Pulmonary artery endothelial cell (primary cell): ENCODE data around the gene CACNB4. TPM values are rescaled to one million over a fixed set of nuclear protein-coding genes. Genes with fewer than 3 reads are reported as not detected.
"Not testable (repeated sequence)": the region's sequence is repeated elsewhere in the genome, so short reads cannot be mapped to it uniquely, and the experiment has no call there.

Experiments used
- DNase-seq: peaks from one replicate; pipeline ENCODE4 v3.0.0-alpha.2; 2011; ENCODE audit warnings: low read depth, low spot score
- total RNA-seq: library from RNA; depleted of rRNA; stranded (reverse); fragments of >200 nt; gene quantifications from 2 replicates; pipeline ENCODE4 v1.2.3, GENCODE V29; 2014

The CACNB4 gene
- total RNA-seq, 1 donor from 2014 or later = 0.13 TPM

DNA sequence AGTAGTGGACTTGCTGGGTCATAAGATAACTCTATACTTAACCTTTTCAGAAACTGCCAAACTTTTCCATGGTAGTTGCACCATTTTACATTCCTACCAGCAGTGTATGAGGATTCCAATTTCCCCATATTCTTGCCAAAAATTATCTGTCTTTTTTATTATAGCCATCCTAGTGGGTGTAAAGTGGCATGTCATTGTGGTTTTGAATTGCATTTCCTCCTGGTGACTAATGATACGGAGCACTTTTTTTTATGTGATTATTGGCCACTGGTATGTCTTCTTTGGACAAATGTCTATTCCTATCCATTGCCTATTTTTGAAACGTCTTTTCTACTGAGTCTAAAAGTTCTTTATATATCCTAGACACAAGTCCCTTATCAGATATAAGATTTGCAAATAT, 44.3 kb downstream of the CACNB4 start:
- DNase-seq = no peak

- no peak for DNase-seq
Observed at GRCh38 chr2:152051436-152051835, 47.4 kb downstream of the CACNB4 start.

- no peak for DNase-seq
Observed at GRCh38 chr2:152050915-152051314, 47.9 kb downstream of the CACNB4 start.

GRCh38 chr2:152050341-152050740, 48.5 kb downstream of the CACNB4 start:
- no peak for DNase-seq

GRCh38 chr2:152049541-152049940, 49.3 kb downstream of the CACNB4 start:
- no peak for DNase-seq

DNA sequence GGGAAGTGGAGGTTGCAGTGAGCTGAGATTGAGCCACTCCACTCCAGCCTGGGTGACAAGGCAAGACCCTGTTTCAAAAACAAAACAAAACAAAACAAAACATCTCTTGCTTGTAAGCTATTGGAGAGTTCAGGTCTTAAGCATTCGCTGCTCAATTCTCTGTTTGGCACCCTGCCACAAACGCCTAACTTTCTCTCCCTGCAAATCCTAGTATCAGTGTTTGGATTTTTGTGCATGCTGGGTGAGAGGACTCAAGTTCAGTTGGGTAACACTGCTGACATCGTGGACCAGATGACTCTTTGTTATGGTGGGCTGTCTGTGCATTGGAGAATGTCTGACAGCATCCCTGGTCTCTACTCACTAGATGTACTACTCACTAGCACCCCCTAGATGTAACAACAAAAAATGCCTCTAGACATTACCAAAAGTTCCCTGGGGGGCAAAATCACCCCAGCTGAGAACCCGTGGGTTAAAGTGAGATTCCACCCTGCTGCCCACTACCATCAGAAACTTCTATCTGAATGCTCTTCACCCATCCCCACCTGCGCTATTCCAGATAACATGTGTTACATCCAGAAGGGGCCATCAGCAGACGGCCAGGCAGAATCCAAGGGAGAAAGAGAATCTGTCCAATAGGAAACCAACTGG, 50.9 kb downstream of the CACNB4 start:
- DNase-seq = no peak

DNA sequence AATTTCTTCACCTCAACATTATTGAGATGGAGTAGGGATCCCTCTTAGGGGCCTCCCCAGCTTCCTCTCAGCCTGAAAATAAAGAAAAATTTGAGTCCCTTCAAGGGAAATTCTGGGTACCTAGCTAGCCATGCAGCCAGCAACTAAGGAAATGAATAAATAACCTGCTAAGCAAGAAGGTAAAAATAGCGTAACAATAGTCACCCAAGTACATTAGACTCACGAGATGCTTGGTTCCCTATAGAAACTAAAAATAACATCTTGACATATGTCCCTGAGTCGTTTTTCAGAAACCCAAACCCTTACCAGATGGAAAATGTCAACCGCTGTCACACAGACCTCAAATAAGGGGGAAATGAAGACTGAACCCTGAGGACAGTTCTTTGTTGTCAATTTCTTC, 51.9 kb downstream of the CACNB4 start:
- no peak for DNase-seq

- DNase-seq = no peak
Observed at GRCh38 chr2:152042636-152043615, 55.9 kb downstream of the CACNB4 start.

- no peak for DNase-seq
Observed at GRCh38 chr2:152038441-152038958, 60.3 kb downstream of the CACNB4 start.

GRCh38 chr2:152037743-152038435, 61.0 kb downstream of the CACNB4 start:
- no peak for DNase-seq

DNA sequence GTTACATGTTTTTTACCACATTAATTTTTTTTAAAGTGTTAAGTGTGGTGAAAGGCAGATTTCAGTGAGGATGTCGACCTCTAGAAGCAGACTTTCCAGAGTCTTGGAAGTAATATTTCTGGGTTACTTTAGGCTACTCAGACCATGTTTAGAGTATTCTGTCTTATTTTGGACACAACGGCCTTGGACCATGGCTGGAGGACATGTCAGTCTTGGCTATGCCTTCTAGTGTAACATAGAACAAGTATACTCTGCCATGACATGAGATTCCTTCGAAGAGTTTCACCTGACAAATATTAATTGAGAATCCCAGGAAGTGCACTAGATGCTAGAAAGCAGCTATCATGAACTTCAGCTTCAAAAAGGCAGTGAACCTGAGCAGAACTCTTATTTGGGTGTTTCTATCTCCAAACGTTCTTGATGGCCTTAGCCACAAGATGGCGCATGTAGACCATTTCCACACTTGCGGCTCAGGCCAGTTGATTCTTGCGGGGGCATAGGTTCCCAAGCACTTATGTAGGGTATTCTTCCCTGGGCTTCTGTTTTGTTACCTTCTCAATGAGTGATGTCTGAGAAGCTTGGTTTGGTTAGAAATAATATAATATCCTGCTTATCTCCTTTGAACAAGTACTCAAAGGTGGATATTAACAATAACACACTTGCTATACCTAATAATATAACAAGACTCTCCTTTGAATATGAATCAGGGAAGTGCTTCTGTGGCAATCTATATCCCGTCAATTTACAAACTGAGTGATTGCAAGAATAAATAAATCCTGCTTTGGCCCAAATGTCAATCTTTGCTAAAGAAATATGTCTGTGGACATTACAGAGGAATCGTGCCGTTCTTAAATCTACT, 62.0 kb downstream of the CACNB4 start:
- DNase-seq = peak; percentile 29

DNA sequence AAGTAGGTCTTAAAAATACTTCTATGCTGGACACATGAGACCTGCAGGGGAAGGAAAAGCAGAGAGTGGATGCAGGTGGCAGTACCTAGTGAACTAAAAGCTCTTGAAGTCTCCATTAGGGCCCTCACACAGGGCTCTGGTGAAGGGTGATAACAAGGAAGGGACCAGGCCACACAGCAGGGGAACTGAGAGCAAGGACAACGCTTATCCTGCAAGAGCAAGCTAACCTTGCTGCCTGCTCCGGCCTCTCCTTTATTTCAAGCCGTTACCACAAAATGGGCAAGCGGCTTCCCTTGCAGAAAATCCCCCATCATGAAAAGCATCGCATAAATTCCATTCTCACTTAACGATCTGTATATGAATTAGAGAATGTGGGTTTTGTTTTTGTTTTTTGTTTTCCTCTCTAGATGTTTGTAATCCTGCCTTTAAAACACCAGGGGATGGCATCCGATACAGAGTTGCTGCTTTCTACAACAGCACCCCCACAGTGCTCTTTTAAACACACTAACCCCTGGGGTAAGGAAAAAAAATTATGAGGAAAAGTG, 64.5 kb downstream of the CACNB4 start:
- no peak for DNase-seq

DNA sequence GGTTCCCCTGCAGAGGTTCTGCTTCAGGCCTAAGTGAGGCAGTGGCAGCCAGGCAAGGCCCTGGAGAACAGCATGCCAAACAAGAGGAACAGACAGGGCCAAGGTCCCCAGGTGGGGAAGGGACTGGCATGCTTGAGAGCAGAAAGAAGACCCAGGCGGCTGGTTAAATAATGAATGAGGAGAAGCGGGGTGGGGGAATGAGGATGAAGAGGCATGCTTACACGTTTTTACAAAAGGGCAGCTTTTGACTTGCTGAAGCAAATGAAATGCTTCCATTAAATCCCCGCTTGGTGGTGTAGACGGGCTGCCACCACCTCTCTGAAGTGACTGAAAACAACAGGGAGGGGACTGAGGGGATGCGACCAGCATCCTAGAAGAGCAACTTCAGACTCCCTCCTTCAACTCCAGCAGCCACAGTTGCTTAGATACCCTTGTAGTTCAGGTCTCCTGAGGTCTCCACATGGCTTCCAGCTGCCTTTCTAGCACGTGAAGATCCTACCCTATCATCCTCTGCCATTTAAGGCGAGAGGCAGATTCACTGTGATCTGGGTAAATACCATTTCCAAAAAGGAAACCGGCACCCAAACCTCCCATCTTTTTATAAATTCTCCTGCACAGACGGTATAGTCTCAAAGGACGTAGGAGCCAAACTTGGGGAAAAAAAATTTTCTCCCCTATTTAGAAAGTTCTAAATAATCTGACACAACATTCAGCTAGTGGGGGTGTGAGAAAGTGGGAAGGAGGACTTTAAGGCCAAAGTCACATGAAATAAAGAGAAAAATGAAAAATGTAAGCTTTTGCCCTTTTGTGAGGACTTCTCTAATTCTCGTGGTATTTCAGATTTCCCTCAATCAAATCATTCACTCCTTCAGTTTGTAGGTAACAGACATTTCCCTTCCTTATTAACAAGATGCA, 65.6 kb downstream of the CACNB4 start:
- no peak for DNase-seq

- DNase-seq = no peak
Observed at GRCh38 chr2:152031747-152032306, 67.0 kb downstream of the CACNB4 start.

DNA sequence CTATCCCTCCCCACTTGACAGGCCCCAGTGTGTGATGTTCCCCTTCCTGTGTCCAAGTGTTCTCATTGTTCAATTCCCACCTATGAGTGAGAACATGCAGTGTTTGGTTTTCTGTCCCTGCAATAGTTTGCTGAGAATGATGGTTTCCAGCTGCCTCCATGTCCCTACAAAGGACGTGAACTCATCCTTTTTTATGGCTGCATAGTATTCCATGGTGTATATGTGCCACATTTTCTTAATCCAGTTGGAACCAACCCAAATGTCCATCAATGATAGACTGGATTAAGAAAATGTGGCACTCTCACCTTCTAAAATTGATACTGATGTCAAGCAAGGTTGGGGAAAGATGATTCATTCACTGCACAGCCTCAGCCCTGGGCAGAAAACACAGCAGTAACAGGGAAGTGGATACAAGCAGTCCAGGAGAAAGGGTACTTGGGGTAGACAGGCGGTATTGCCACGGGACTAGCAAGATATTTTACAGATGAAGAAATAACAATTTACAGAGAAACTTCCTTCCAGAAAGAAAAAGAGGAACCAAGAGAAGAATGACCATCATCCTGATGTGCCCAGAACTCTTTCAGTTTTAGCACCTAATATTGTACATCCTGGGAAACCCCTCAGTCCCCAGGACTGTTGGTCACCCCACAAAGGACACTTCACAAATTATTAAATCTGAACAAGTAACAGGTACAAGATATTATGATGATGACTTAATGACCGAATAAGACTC, 68.1 kb downstream of the CACNB4 start:
- not testable (repeated sequence) for DNase-seq

GRCh38 chr2:152028182-152028862, 70.5 kb downstream of the CACNB4 start:
- no peak for DNase-seq

GRCh38 chr2:152025678-152026287, 73.1 kb downstream of the CACNB4 start:
- peak; percentile 26 for DNase-seq
